Lung (tissue), 12 donors: ENCODE measurements around the gene MTHFD1. TPM values are rescaled to one million over a fixed set of nuclear protein-coding genes. Genes with fewer than 3 reads are reported as not detected.
A peak's percentile ranks its signal among the peaks of the same experiment; 100 is the strongest.
"Not testable (repeated sequence)": the region's sequence is repeated elsewhere in the genome, so short reads cannot be mapped to it uniquely, and the experiment has no call there.

Experiments
- ATAC-seq: fragments of 200-7000 bp; cut with Tn5 transposase; one replicate; pipeline ENCODE4 v1.9.1; 2020; ENCODE audit warnings: moderate number of reproducible peaks; ENCODE audit not compliant: insufficient read depth, low FRiP score
- DNase-seq, 3 donors: peaks; one replicate each; pipeline ENCODE4 v3.0.0-alpha.2; 2013 to 2017
- H3K27ac ChIP-seq, 2 donors: one replicate each; pipeline ENCODE4 v1.5.1; 2013; ENCODE audit warnings: mild to moderate bottlenecking in 2 of 2, moderate library complexity in 2 of 2, control low read depth in 1 of 2, inconsistent platforms in 1 of 2, low read depth in 1 of 2, low read length in 1 of 2
- H3K27me3 ChIP-seq, 3 donors: one replicate each; pipeline ENCODE4 v1.5.1; 2013; ENCODE audit warnings: low read length in 2 of 3; ENCODE audit not compliant: control insufficient read depth in 3 of 3, insufficient read depth in 3 of 3
- H3K36me3 ChIP-seq, 4 donors: one replicate each; pipeline ENCODE4 v1.5.1; 2013; ENCODE audit warnings: low read length in 4 of 4, mild to moderate bottlenecking in 1 of 4, moderate library complexity in 1 of 4; ENCODE audit not compliant: control insufficient read depth in 4 of 4, insufficient read depth in 4 of 4
- H3K4me1 ChIP-seq, 5 donors: one replicate each; pipeline ENCODE4 v1.5.1; 2013; ENCODE audit warnings: low read length in 5 of 5, mild to moderate bottlenecking in 2 of 5, moderate library complexity in 1 of 5; ENCODE audit not compliant: control insufficient read depth in 5 of 5, insufficient read depth in 5 of 5
- H3K4me3 ChIP-seq: one replicate; pipeline ENCODE4 v1.5.1; 2013; ENCODE audit warnings: mild to moderate bottlenecking, control low read depth, moderate library complexity
- H3K9ac ChIP-seq, 2 donors: one replicate each; pipeline ENCODE4 v1.5.1; 2013; ENCODE audit warnings: low read length in 2 of 2, control low read depth in 1 of 2; ENCODE audit not compliant: insufficient read depth in 1 of 2
- H3K9me3 ChIP-seq, 4 donors: one replicate each; pipeline ENCODE4 v1.5.1; 2013; ENCODE audit warnings: low read length in 3 of 4, mild to moderate bottlenecking in 1 of 4, moderate library complexity in 1 of 4; ENCODE audit not compliant: control insufficient read depth in 4 of 4, insufficient read depth in 3 of 4
- WGBS, 2 donors: extraction: QIAGEN DNeasy Blood & Tissue Kit; methylation state at CpG; one replicate each; pipeline ENCODE4 v1.1.7; 2013; 5-methylcytosine and 5-hydroxymethylcytosine counted together
- polyA plus RNA-seq, 2 donors: library from polyadenylated mRNA; stranded (reverse); fragments of 200-250 nt; gene quantifications; one replicate each; pipeline ENCODE4 v1.2.1, GENCODE V29; 2013
- total RNA-seq, 2 donors: library from RNA; depleted of rRNA in 1 of 2; stranded (reverse); fragments of >200 nt in 1 of 2; gene quantifications; one replicate each; pipeline ENCODE4 v1.2.1, GENCODE V29; 2014 to 2021
- TF ChIP-seq, protein P1 (sequence below): IDR thresholded peaks from 2 replicates; pipeline ENCODE4 v1.5.1; 2012; ENCODE audit warnings: mild to moderate bottlenecking; ENCODE audit errors: control extremely low read depth, extremely low read depth
- donor health status: control.
- donor health status: control.
- donor health status: Bipolar disorder and iron deficiency.
- donor health status: healthy.
- donor health status: DM: yes; HTN: yes; CAD: no.

The MTHFD1 gene
- total and polyA plus RNA-seq, 4 donors: 20.9 to 58.7 (median 29.1) TPM

DNA sequence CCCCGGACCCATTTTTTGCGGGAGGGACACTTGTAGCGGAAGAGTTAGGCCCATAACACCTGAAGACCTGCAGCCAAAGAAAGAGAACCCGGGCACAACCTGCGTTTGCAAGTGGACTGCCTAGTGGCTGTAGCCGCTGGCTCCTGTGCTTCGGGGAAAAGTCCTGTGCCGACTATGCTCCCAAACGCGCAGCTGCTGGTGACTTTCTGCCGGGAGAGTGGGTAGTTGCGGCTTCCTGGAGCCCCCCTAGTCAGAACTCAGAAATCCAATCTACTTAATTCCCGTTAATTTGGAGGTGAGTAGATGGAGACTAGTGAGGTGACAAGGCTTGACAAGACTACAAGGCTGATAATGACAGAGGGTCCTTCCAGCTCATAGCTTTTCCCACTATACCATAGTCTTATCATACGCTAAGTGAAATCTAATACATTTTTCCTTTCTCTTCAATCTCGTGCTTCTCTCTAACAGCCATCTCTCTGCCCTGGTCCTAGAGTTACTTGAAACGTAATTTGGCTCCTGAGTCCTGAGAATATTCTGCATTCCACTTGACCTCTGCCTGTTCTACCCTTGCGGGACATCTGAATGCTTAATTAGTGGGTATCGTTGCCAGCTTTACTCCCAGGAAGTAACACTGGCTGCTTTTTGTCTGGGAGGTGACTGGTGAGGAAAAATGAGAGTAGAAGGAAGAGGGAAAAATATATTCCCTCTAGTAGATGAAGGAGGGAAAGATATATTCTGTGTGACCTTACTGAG lies 556 bp downstream of the MTHFD1 start:
- no peak for ATAC-seq
- H3K4me3 ChIP-seq: peak overlapping the region; percentile 65
- TF ChIP-seq, protein P1, sequence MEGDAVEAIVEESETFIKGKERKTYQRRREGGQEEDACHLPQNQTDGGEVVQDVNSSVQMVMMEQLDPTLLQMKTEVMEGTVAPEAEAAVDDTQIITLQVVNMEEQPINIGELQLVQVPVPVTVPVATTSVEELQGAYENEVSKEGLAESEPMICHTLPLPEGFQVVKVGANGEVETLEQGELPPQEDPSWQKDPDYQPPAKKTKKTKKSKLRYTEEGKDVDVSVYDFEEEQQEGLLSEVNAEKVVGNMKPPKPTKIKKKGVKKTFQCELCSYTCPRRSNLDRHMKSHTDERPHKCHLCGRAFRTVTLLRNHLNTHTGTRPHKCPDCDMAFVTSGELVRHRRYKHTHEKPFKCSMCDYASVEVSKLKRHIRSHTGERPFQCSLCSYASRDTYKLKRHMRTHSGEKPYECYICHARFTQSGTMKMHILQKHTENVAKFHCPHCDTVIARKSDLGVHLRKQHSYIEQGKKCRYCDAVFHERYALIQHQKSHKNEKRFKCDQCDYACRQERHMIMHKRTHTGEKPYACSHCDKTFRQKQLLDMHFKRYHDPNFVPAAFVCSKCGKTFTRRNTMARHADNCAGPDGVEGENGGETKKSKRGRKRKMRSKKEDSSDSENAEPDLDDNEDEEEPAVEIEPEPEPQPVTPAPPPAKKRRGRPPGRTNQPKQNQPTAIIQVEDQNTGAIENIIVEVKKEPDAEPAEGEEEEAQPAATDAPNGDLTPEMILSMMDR: no peak
- peak overlapping the region; percentile 76 to 80 for H3K9ac ChIP-seq
- peak overlapping the region; percentile 89 to 95 for H3K27ac ChIP-seq
- WGBS, 2 donors: 1 to 2% methylated on average over 18 of the region's 18 CpGs
- peaks cover 0 to 3% (median 0%) of the 10 kb centered on the region in 4 donors for H3K36me3 ChIP-seq
- no peaks in the 10 kb centered on the region for H3K9me3 ChIP-seq
- no peaks in the 10 kb centered on the region for H3K27me3 ChIP-seq
- peaks cover 0 to 20% (median 4%) of the 10 kb centered on the region in 5 donors for H3K4me1 ChIP-seq
- peak in 2 of 3 donors; percentile 51 to 71 for DNase-seq

DNA sequence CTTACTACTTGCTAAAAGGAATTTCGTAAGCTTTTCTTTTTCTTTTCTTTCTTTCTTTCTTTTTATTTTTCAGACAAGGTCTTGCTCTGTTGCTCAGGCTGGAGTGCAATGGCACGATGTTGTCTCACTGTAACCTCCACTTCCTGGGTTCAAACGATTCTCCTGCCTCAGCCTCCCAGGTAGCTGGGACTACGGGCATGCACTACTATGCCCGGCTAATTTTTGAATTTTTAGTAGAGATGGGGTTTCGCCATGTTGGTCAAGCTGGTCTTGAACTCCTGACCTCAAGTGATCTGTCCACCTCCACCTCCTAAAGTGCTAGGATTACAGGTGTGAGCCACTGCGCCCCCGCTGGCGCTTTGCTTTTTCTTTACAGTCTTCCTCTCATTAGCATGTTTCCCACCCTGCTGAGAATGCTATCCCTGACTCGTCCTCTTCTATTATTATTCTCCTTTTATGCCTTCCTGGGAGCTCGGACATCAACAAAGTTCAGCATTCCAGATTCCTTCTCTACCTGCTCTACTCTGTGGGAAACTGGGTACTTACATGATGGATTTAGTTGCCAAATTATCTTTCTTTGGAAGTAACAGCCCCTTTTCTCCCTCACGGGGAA lies 3.1 kb downstream of the MTHFD1 start:
- H3K9ac ChIP-seq: no peak overlapping the region
- no peaks in the 10 kb centered on the region for H3K27me3 ChIP-seq
- no peak for DNase-seq
- no peak overlapping the region for H3K27ac ChIP-seq
- 92 to 93% methylated on average over 12 of the region's 12 CpGs for WGBS, 2 donors
- TF ChIP-seq, protein P1: no peak
- peaks cover 0 to 4% (median 0%) of the 10 kb centered on the region in 4 donors for H3K36me3 ChIP-seq
- no peak for ATAC-seq
- peaks cover 3 to 20% (median 8%) of the 10 kb centered on the region in 5 donors for H3K4me1 ChIP-seq
- no peak overlapping the region for H3K4me3 ChIP-seq
- H3K9me3 ChIP-seq: no peaks in the 10 kb centered on the region

DNA sequence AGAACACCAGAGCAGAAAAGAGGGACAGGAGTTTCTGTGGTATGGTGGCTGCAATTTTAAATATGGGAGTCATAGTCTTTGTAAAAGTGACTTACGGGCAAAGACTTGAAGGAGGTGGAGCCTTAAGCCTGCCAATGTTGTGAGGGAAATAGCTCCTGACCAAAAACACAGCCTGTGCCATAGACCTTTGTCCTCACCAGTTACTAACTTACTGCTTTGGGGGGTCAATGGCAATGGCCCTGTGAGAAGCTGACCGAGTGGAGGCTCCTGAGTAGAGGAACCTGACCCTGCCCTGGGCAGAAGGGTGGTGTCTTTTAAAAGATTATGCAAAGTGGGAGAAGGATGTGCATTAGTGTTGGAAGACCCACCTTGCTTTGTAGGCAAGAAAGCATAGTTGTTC lies 3.8 kb downstream of the MTHFD1 start:
- peaks cover 2 to 19% (median 8%) of the 10 kb centered on the region in 5 donors for H3K4me1 ChIP-seq
- no peak overlapping the region for H3K4me3 ChIP-seq
- peaks cover 0 to 4% (median 0%) of the 10 kb centered on the region in 4 donors for H3K36me3 ChIP-seq
- no peak overlapping the region for H3K9ac ChIP-seq
- H3K27me3 ChIP-seq: no peaks in the 10 kb centered on the region
- 95 to 97% methylated on average over 2 of the region's 2 CpGs for WGBS, 2 donors
- no peak for ATAC-seq
- no peak for DNase-seq
- no peak overlapping the region for H3K27ac ChIP-seq
- H3K9me3 ChIP-seq: no peaks in the 10 kb centered on the region
- TF ChIP-seq, protein P1: no peak

DNA sequence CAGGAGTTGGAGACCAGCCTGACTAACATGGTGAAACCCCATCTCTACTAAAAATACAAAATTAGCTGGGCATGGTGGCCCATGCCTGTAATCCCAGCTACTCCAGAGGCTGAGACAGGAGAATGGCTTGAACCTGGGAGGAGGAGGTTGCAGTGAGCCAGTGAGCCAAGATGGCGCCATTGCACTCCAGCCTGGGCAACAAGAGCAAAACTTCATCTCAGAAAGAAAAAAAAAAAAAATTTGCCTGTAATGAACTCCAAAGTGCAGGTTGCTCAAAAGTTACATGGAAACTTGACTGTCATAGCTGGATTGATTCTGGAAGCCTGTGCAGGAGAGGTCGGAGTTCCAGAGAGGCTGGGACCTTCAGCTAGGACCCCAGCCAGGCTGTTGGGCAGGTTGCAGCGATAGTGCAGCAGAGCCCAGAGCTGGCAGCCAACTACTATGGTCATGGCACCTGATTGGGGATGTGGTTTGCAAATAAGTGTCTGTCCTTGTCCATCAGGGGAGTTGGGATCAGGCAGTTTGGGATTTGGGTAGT lies 5.1 kb downstream of the MTHFD1 start:
- H3K4me1 ChIP-seq: peaks cover 0 to 14% (median 8%) of the 10 kb centered on the region in 5 donors
- not testable (repeated sequence) for H3K9ac ChIP-seq, ATAC-seq, H3K4me3 ChIP-seq, H3K36me3 ChIP-seq, H3K27me3 ChIP-seq, H3K9me3 ChIP-seq, DNase-seq, H3K27ac ChIP-seq
- 97 to 99% methylated on average over 3 of the region's 3 CpGs for WGBS, 2 donors
